Measurements from ENCODE around the gene KCNJ9.

DNA sequence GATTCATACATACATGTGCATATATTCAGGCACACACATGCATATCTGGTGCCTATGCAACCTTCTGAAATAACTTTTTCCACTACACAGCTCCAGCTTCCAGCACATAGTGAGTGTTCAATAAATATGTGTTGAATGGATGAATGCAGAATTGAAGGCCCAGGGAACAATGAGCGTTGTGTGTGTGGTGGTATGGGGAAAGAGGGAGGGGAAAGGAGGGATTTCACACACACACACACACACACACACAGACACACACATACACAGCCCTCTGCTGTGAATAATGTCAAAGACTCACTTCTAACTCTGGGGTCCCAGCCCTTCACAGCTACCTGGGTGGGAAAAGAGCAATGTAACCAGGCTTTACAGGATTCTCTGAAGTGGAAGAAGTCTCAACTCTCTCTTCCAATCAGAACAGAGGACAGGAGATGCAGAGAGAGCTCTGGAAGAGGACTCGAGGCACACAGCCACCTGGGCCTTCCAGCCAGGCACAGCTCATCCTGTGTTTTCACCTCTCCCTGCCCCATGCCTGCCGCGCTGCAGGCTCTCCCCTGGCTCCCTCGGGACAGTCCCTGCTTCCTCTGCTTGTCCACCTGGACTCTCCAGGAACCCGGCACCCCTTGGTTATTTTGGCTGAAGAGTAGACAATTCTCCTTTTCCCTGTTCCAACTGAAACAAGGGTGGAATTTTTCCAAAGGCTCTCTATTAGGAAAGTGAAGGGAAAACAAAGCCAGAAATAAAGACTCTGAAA is 22.5 kb downstream of the KCNJ9 start:
- TF ChIP-seq, protein P1, sequence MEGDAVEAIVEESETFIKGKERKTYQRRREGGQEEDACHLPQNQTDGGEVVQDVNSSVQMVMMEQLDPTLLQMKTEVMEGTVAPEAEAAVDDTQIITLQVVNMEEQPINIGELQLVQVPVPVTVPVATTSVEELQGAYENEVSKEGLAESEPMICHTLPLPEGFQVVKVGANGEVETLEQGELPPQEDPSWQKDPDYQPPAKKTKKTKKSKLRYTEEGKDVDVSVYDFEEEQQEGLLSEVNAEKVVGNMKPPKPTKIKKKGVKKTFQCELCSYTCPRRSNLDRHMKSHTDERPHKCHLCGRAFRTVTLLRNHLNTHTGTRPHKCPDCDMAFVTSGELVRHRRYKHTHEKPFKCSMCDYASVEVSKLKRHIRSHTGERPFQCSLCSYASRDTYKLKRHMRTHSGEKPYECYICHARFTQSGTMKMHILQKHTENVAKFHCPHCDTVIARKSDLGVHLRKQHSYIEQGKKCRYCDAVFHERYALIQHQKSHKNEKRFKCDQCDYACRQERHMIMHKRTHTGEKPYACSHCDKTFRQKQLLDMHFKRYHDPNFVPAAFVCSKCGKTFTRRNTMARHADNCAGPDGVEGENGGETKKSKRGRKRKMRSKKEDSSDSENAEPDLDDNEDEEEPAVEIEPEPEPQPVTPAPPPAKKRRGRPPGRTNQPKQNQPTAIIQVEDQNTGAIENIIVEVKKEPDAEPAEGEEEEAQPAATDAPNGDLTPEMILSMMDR (conservative IDR thresholded peaks at IDR 0.05; ENCODE audit: low read depth, low read length), result no peak
- no peak for TF ChIP-seq POLR2A (IDR thresholded peaks at IDR 0.05; ENCODE audit: low read depth, low read length)
- no peak for TF ChIP-seq CHD1 (IDR thresholded peaks at IDR 0.05; ENCODE audit: low read depth, low read length)
- TF ChIP-seq MAZ (IDR thresholded peaks at IDR 0.05; ENCODE audit: borderline replicate concordance, low read depth, low read length), result no peak
- TF ChIP-seq RAD21 (IDR thresholded peaks at IDR 0.05; ENCODE audit: low read length), result no peak
- TF ChIP-seq CEBPB (IDR thresholded peaks at IDR 0.05; ENCODE audit: low read depth, low read length), result no peak
- TF ChIP-seq USF2 (IDR thresholded peaks at IDR 0.05; ENCODE audit: low read depth, low read length), result no peak
- TF ChIP-seq SMC3 (IDR thresholded peaks at IDR 0.05; ENCODE audit: low read depth, low read length), result no peak
- no peak for TF ChIP-seq MXI1 (IDR thresholded peaks at IDR 0.05; ENCODE audit: borderline replicate concordance, low read depth, low read length)
- no peak for TF ChIP-seq RCOR1 (IDR thresholded peaks at IDR 0.05; ENCODE audit: insufficient replicate concordance, low read length)
- TF ChIP-seq NFE2L2 (IDR thresholded peaks at IDR 0.05; ENCODE audit: low read depth, low read length), result no peak
- no peak for TF ChIP-seq RFX5 (IDR thresholded peaks at IDR 0.05; ENCODE audit: low read depth, low read length)
- no peak for TF ChIP-seq FOS (IDR thresholded peaks at IDR 0.05; ENCODE audit: low read depth, low read length)
- TF ChIP-seq BHLHE40 (IDR thresholded peaks at IDR 0.05; ENCODE audit: low read depth, low read length), result no peak

Measured in IMR-90 (cell line).